Ovary (tissue), 3 donors: Measurements from ENCODE around the gene RAD21L1.
"Not testable (repeated sequence)": the region's sequence is repeated elsewhere in the genome, so short reads cannot be mapped to it uniquely, and the experiment has no call there.

ENCODE experiments used
- CTCF ChIP-seq, 3 donors: fragments of 450-650 bp in 2 of 3; fragments of 200-600 bp in 1 of 3; IDR thresholded peaks; one replicate each; pipeline versions ENCODE4 v1.5.1 to v1.8.0; 2016 to 2022; ENCODE audit warnings: antibody characterized with exemption in 3 of 3, mild to moderate bottlenecking in 1 of 3
- POLR2A ChIP-seq: fragments of 450-650 bp; IDR thresholded peaks from one replicate; pipeline ENCODE4 v1.6.1; 2017; ENCODE audit warnings: antibody characterized with exemption, mild to moderate bottlenecking, moderate library complexity
- donor health status: DM: no; HTN: no; CAD: no.

GRCh38 chr20:1216527-1217427 is 9.1 kb upstream of the RAD21L1 start:
- not testable (repeated sequence) for TF ChIP-seq POLR2A; CTCF (IDR thresholded peaks at IDR 0.05)
